GM12878 (cell line): ENCODE data around the gene MDM4. TPM values are rescaled to one million over a fixed set of nuclear protein-coding genes. Genes with fewer than 3 reads are reported as not detected.

Experiments used
- DPF2 ChIP-seq: fragments of 450-650 bp; IDR thresholded peaks from 2 replicates; pipeline ENCODE4 v1.6.1; 2017; ENCODE audit warnings: mild to moderate bottlenecking
- MTA2 ChIP-seq: fragments of 450-650 bp; IDR thresholded peaks from 2 replicates; pipeline ENCODE4 v1.6.1; 2016; ENCODE audit warnings: low read depth, mild to moderate bottlenecking, moderate library complexity
- RELB ChIP-seq: fragments of 450-650 bp; IDR thresholded peaks from 2 replicates; pipeline ENCODE4 v1.6.1; 2017; ENCODE audit warnings: low read depth, mild to moderate bottlenecking, moderate library complexity
- SIN3A ChIP-seq: IDR thresholded peaks from 2 replicates; pipeline ENCODE4 v1.6.1; 2012; ENCODE audit warnings: low read depth, low read length, improper control_type of control experiment
- SKIL ChIP-seq: fragments of 450-650 bp; IDR thresholded peaks from 2 replicates; pipeline ENCODE4 v1.6.1; 2017; ENCODE audit warnings: mild to moderate bottlenecking, low read depth, inconsistent platforms; ENCODE audit not compliant: poor library complexity, severe bottlenecking
- polyA plus RNA-seq, 11 experiments: library from polyadenylated mRNA; depleted of rRNA in 4 of 11; unstranded in 6 of 11; stranded (reverse) in 5 of 11; fragments of >200 nt; fragmentation: Nextera tagmentation in 4 of 11; fragmentation: Illumina TruSeq in 1 of 11; extraction: Ambion mirVana in 4 of 11; extraction: Trizol in 1 of 11; gene quantifications; 1 replicate in 1 of 11; 2 replicates in 10 of 11; pipeline versions ENCODE4 v1.2.1 to v1.2.3, GENCODE V29; 2011 to 2016; ENCODE audit warnings: inconsistent platforms in 2 of 11, missing spikeins in 2 of 11, low read depth in 1 of 11
- total RNA-seq, 4 experiments: library from RNA; depleted of rRNA in 3 of 4; stranded (reverse); fragments of >200 nt in 3 of 4; fragmentation: Illumina TruSeq in 1 of 4; extraction: Trizol in 1 of 4; gene quantifications; 2 replicates each; pipeline versions ENCODE4 v1.2.1 to v1.2.3, GENCODE V29; 2013 to 2021
- TF ChIP-seq, protein P1 (sequence below): IDR thresholded peaks from 2 replicates; pipeline ENCODE4 v1.6.1; 2011; ENCODE audit warnings: mild to moderate bottlenecking, low read depth, low read length, moderate library complexity; ENCODE audit not compliant: insufficient replicate concordance
- TF ChIP-seq, protein P2 (sequence below): IDR thresholded peaks from 2 replicates; pipeline ENCODE4 v1.6.1; 2011; ENCODE audit warnings: low read depth, low read length, improper control_type of control experiment, borderline replicate concordance

MDM4 gene
- total and polyA plus RNA-seq, 10 of the 15 experiments (the other 5 are each of a cell fraction or from before 2014, with no cell fraction given): 2.5 to 74.4 (median 22.7) TPM

DNA sequence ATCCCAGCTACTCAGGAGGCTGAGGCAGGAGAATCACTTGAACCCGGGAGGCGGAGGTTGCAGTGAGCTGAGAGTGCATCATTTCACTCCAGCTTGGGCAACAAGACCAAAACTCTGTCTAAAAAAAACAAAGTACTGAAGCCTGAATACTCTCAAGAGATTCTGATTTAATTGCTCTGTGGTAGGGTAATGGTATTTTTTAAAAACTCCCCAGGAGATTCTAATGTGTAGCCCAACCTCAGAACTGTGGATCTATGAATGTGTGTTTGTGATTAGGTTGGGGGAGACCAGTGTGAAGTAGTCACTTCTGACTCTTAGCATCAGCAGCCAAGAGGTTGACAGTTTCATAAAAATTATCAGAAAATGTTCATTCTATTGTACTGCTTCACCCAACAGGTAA is 43.5 kb upstream of the MDM4 start (continued):
- TF ChIP-seq RELB (peak; percentile 61; the same call in 1 of the 2 replicates), SIN3A (no peak), MTA2 (peak; percentile 75), SKIL (no peak), DPF2 (peak; percentile 24; the same call in 1 of the 2 replicates)
- TF ChIP-seq, protein P1, sequence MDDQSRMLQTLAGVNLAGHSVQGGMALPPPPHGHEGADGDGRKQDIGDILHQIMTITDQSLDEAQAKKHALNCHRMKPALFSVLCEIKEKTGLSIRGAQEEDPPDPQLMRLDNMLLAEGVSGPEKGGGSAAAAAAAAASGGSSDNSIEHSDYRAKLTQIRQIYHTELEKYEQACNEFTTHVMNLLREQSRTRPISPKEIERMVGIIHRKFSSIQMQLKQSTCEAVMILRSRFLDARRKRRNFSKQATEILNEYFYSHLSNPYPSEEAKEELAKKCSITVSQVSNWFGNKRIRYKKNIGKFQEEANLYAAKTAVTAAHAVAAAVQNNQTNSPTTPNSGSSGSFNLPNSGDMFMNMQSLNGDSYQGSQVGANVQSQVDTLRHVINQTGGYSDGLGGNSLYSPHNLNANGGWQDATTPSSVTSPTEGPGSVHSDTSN: no peak
- TF ChIP-seq, protein P2, sequence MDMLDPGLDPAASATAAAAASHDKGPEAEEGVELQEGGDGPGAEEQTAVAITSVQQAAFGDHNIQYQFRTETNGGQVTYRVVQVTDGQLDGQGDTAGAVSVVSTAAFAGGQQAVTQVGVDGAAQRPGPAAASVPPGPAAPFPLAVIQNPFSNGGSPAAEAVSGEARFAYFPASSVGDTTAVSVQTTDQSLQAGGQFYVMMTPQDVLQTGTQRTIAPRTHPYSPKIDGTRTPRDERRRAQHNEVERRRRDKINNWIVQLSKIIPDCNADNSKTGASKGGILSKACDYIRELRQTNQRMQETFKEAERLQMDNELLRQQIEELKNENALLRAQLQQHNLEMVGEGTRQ: no peak
